Natural killer cell (primary cell): ENCODE measurements around the gene CAST. TPM values are rescaled to one million over a fixed set of nuclear protein-coding genes. Genes with fewer than 3 reads are reported as not detected.

Experiments
- ATAC-seq, 3 donors: fragments of 150-1000 bp in 2 of 3; fragments of 200-7000 bp in 1 of 3; cut with Tn5 transposase; 1 replicate in 1 of 3; 2 replicates in 2 of 3; pipeline ENCODE4 v1.10.0; 2021; ENCODE audit warnings: mild to moderate bottlenecking in 2 of 3, moderate library complexity in 2 of 3
- DNase-seq, 2 donors: peaks; one replicate each; pipeline versions ENCODE4 v3.0.0 to v3.0.0-alpha.2; 2013 to 2021; ENCODE audit warnings: mixed read lengths in 1 of 2
- H3K27ac ChIP-seq: one replicate; pipeline ENCODE4 v1.5.1; 2013; ENCODE audit warnings: mild to moderate bottlenecking, low read length
- H3K27me3 ChIP-seq: one replicate; pipeline ENCODE4 v1.6.1; 2013; ENCODE audit warnings: low read length; ENCODE audit not compliant: control insufficient read depth, insufficient read depth
- H3K36me3 ChIP-seq: one replicate; pipeline ENCODE4 v1.6.1; 2013; ENCODE audit warnings: low read length; ENCODE audit not compliant: control insufficient read depth, insufficient read depth
- H3K4me1 ChIP-seq: one replicate; pipeline ENCODE4 v1.6.1; 2013; ENCODE audit warnings: low read length; ENCODE audit not compliant: control insufficient read depth, insufficient read depth
- H3K4me3 ChIP-seq: one replicate; pipeline ENCODE4 v1.5.1; 2013; ENCODE audit warnings: low read length
- H3K9me3 ChIP-seq: one replicate; pipeline ENCODE4 v1.6.1; 2013; ENCODE audit warnings: low read length; ENCODE audit not compliant: control insufficient read depth, insufficient read depth
- H3K27ac Mint-ChIP-seq, 2 donors: one replicate each; pipeline ENCODE4 v1.8.0; 2022; ENCODE audit warnings: mild to moderate bottlenecking in 2 of 2, mixed read lengths in 2 of 2, moderate library complexity in 1 of 2
- H3K27me3 Mint-ChIP-seq, 2 donors: one replicate each; pipeline ENCODE4 v1.8.0; 2022; ENCODE audit warnings: low read depth in 2 of 2, mixed read lengths in 2 of 2
- H3K36me3 Mint-ChIP-seq: one replicate; pipeline ENCODE4 v1.8.0; 2022; ENCODE audit warnings: mixed read lengths
- H3K4me1 Mint-ChIP-seq, 2 donors: one replicate each; pipeline ENCODE4 v1.8.0; 2022; ENCODE audit warnings: mixed read lengths in 2 of 2
- H3K4me3 Mint-ChIP-seq: one replicate; pipeline ENCODE4 v1.8.0; 2022; ENCODE audit warnings: mild to moderate bottlenecking, moderate library complexity, mixed read lengths
- H3K9me3 Mint-ChIP-seq, 2 donors: one replicate each; pipeline ENCODE4 v1.8.0; 2022; ENCODE audit warnings: mixed read lengths in 2 of 2
- WGBS: methylation state at CpG from one replicate; pipeline ENCODE4 v1.1.7; 2013; ENCODE audit warnings: missing lambda C conversion rate; ENCODE audit not compliant: insufficient coverage; 5-methylcytosine and 5-hydroxymethylcytosine counted together
- intact Hi-C: fragments of 100-400 bp; cut with micrococcal nuclease; formaldehyde crosslinking; loops from one replicate; pipeline ENCODE4 v1.14.2; 2022
- total RNA-seq, 4 donors: library from RNA; stranded (reverse); fragments of 120-200 nt in 1 of 4; gene quantifications; one replicate each; pipeline versions ENCODE4 v1.2.3 to v1.2.4, GENCODE V29; 2013 to 2022
- TF ChIP-seq, protein P1 (sequence below): fragments of 200-600 bp; IDR thresholded peaks from one replicate; pipeline ENCODE4 v1.8.0; 2022; ENCODE audit warnings: antibody characterized with exemption

CAST gene
- total RNA-seq, 3 donors from 2014 or later (not counting 1 experiment from before 2014, with no cell fraction given): 364 to 414 (median 376) TPM

DNA sequence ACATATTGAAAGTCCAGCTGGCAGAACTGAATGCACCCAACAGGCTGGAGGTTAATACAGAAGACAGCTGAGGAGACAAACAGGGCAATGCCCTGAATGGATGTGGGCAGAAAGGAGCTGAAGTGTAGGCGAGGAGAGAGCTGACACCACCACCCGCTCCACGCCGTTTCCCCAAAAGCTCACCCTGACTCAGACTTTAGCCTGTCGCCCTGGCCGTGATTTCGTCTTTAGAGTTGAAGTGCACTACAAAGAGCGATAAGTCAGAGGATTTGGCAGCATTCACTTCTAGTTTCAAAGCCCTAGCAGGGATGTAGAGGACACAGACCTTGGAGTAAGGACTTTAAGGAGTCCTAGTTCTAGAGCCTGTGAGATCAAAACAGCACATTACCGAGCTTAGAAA lies 147.7 kb downstream of the CAST start:
- Histone ChIP-seq H3K4me3 (no peak overlapping the region), H3K9me3 (no peaks in the 10 kb centered on the region), H3K27ac (no peak overlapping the region), H3K4me1 (peaks cover 25% of the 10 kb centered on the region), H3K36me3 (no peaks in the 10 kb centered on the region), H3K27me3 (no peaks in the 10 kb centered on the region)
- DNase-seq (peak in 1 of 2 donors; percentile 37), ATAC-seq (no peak)
- H3K27me3 Mint-ChIP-seq: no peaks in the 10 kb centered on the region
- no peaks in the 10 kb centered on the region for H3K9me3 Mint-ChIP-seq
- TF ChIP-seq, protein P1, sequence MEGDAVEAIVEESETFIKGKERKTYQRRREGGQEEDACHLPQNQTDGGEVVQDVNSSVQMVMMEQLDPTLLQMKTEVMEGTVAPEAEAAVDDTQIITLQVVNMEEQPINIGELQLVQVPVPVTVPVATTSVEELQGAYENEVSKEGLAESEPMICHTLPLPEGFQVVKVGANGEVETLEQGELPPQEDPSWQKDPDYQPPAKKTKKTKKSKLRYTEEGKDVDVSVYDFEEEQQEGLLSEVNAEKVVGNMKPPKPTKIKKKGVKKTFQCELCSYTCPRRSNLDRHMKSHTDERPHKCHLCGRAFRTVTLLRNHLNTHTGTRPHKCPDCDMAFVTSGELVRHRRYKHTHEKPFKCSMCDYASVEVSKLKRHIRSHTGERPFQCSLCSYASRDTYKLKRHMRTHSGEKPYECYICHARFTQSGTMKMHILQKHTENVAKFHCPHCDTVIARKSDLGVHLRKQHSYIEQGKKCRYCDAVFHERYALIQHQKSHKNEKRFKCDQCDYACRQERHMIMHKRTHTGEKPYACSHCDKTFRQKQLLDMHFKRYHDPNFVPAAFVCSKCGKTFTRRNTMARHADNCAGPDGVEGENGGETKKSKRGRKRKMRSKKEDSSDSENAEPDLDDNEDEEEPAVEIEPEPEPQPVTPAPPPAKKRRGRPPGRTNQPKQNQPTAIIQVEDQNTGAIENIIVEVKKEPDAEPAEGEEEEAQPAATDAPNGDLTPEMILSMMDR: no peak
- H3K27ac Mint-ChIP-seq: peak overlapping the region; percentile 70 to 99
- H3K4me1 Mint-ChIP-seq: peaks cover 40 to 44% of the 10 kb centered on the region in 2 donors
- intact Hi-C loops: loop anchor here (5.0 kb wide), 3 partner anchors 67 to 148 kb away; partner anchors contain the start of genes CAST and ERAP2
- H3K4me3 Mint-ChIP-seq: peak overlapping the region; percentile 9
- no peaks in the 10 kb centered on the region for H3K36me3 Mint-ChIP-seq
- WGBS: 88% methylated on average over 9 of the region's 9 CpGs

DNA sequence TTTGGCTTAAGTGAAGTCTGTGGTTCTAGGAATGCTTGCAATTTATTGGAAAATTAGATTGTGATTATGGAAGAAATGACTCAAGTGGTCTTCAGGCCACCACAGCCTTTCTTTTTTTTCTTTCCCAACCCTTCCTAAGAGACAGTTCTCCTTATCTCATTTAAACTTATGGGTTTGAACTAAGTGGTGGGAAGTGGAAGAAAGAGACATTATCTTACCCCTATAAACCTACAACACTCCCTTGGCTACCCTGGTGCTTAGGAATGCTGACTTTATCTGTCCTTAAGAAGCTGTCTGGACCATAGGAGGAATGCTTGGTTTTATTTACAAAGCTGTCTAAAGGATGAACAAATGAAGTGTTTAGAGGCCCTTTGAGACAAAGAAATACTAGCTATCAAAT lies 150.7 kb downstream of the CAST start:
- Histone ChIP-seq H3K4me1 (peaks cover 34% of the 10 kb centered on the region), H3K9me3 (no peaks in the 10 kb centered on the region), H3K27ac (no peak overlapping the region), H3K36me3 (no peaks in the 10 kb centered on the region), H3K27me3 (no peaks in the 10 kb centered on the region), H3K4me3 (no peak overlapping the region)
- TF ChIP-seq, protein P1: no peak
- intact Hi-C loops: no loop called here
- Mint-ChIP-seq H3K4me1 (peaks cover 42 to 48% of the 10 kb centered on the region in 2 donors), H3K4me3 (no peak overlapping the region), H3K27me3 (no peaks in the 10 kb centered on the region), H3K27ac (peak overlapping the region in 1 of 2 donors; percentile 38), H3K9me3 (no peaks in the 10 kb centered on the region), H3K36me3 (no peaks in the 10 kb centered on the region)
- DNase-seq (no peak), ATAC-seq (no peak)

GRCh38 chr5:96814041-96814440 lies 151.9 kb downstream of the CAST start:
- H3K4me3 Mint-ChIP-seq: peak overlapping the region; percentile 17

More at GRCh38 chr5:96814041-96814440, 151.9 kb downstream of the CAST start:
- no peak overlapping the region for H3K4me3 ChIP-seq
- intact Hi-C loops: no loop called here
- Mint-ChIP-seq H3K27ac (peak overlapping the region; percentile 96), H3K27me3 (no peaks in the 10 kb centered on the region), H3K4me1 (peaks cover 39 to 41% of the 10 kb centered on the region in 2 donors), H3K9me3 (no peaks in the 10 kb centered on the region), H3K36me3 (no peaks in the 10 kb centered on the region)
- H3K36me3 ChIP-seq: no peaks in the 10 kb centered on the region
- H3K4me1 ChIP-seq: peaks cover 30% of the 10 kb centered on the region
- TF ChIP-seq, protein P1: no peak
- no peak overlapping the region for H3K27ac ChIP-seq
- DNase-seq: no peak
- WGBS: 98% methylated on average over 2 of the region's 3 CpGs
- H3K27me3 ChIP-seq: no peaks in the 10 kb centered on the region
- no peaks in the 10 kb centered on the region for H3K9me3 ChIP-seq
- ATAC-seq: no peak
